Measurements from ENCODE around the gene CD300E.
"Not testable (repeated sequence)": the region's sequence is repeated elsewhere in the genome, so short reads cannot be mapped to it uniquely, and the experiment has no call there.

CD300E gene

GRCh38 chr17:74635418-74635817 lies 11.9 kb upstream of the CD300E start:
- no peak for DNase-seq (ENCODE audit: low read depth)

DNA sequence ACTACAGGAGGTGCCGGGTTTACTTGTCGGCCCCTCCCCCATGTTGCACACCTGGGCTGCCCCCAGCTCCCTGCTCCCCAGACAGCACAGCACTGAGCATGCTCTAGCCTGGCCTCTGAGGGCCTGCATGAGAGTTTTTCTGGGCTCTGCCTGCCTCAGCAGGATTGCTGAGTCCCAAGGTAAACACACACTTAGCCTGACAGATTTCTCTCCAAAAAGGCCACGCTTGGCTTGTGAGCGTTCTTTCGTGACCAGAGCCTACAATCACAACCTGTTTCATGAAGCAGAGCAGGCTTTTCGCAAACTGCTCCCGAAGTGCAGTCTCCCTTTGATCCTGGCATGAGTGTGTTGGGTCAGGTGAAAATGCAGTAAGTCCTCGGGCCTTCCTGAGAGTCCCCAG lies 9.8 kb upstream of the CD300E start:
- DNase-seq (ENCODE audit: low read depth): no peak

- DNase-seq (ENCODE audit: low read depth): no peak
Observed at GRCh38 chr17:74632617-74633016, 9.1 kb upstream of the CD300E start.

DNA sequence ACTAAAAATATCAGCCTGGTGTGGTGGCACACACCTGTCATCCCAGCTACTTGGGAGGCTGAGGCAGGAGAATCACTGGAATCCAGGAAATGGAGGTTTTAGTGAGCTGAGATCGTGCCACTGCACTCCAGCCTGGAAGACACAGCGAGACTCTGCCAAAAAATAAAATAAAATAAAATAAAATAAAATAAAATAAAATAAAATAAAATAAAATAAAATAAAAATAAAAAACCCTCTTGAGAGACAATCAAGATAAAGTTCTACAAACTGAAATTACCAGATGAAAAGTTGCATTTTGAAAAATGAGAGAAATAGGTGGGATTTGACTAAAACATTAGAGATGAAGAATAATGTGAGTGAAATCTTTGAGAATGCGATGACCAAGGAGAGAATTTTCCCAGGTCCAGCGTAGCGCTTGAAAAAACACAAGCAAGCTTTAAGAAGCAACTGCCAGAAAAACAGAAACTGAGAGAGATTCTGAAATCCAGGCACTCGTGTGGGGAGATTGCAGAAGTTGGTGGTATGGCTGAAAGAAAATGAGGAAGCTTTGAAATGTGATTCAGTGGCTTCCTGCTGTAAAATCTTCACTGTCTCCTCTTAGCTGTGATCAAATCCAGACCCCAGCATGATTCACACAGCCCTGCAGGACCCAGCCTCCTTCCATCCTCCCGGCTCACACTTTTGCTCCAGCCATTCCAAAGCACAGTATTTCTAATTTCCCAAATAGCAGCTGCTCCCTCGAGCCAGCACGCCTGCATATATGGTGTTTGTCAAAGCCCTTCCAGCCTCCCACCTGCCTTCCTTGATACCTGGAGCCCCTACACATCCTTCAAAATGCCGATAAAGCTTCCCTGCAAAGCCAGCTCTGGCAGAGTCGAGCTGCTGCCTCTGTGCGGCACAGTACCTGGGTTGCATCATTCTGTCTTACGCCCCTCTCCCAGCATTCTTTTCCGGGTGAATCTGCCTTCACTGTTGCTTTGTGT lies 8.2 kb upstream of the CD300E start:
- no peak for DNase-seq (ENCODE audit: low read depth)

- DNase-seq (ENCODE audit: low read depth): not testable (repeated sequence)
Observed at GRCh38 chr17:74630251-74630650, 6.7 kb upstream of the CD300E start.

- DNase-seq (ENCODE audit: low read depth): no peak
Observed at GRCh38 chr17:74625661-74626060, 2.1 kb upstream of the CD300E start.

DNA sequence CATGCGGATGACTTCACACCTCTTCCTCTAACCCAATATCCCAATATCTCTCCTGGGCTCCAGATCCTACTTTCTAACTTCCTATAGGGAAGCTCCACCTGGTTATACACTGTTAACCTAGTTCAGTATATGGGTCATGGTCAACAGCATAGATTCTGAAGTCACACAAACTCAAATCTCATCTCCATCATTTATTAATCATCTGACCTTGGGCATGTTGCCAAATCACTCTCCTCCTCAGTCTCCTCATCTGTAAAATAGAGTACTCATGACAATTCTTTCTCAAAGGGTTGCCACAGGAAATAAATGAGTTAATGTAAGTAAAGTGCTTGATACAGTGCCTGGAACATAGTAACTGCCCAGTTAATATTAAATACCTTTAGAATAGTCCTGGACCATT lies 593 bp upstream of the CD300E start:
- no peak for DNase-seq (ENCODE audit: low read depth)

DNA sequence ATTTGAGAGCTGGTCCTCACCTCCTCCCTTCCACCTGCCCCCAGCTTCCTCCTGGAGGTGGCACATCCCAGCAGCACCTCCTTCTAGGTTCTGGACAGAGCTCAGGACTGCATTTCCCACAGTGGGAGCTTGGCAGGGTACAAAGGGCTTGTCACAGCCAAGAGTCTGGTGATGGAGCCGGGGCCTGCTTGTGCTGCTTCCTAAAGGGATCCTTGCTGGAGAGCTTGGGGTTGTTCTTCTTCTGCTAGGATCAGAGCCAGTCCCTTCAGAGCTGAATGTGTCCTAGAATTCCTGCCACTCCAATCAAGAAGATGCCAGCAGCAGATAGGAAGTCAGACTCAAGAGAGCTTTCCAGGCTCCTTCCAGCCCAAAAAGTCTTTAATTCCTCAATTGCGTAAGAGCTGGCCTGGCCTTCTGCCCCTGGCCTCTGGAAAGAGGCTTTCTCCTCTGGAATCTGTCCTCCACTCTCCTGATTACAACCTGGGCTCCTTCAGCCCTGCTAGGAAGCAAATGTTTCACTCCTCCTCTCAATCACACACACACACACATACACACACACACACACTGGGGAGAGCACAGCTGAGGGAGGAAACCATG lies 4.4 kb downstream of the CD300E start:
- DNase-seq (ENCODE audit: low read depth): no peak

GRCh38 chr17:74618451-74618850 lies 5.1 kb downstream of the CD300E start:
- DNase-seq (ENCODE audit: low read depth): no peak

DNA sequence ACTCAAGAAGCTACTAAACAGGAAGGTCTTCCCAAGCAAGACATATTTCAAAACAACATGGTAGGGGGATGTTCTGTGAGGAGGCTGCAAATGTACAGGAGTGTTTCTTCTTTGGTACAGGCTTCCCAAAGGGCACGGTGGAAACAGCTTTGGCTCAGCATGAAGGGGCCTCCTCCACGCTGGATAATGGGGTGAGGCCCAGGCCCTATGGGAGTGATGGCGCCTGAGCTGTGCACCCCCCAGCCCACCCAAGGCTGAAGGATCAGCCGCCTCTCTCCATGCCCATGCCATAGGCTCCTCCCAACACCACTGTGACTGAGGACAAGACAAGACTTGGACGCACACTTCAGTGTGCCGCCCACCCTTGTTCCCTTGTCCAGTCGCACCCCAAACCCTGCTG lies 6.8 kb downstream of the CD300E start:
- DNase-seq (ENCODE audit: low read depth): no peak

- DNase-seq (ENCODE audit: low read depth): no peak
Observed at GRCh38 chr17:74612046-74612445, 11.5 kb downstream of the CD300E start.

- no peak for DNase-seq (ENCODE audit: low read depth)
Observed at GRCh38 chr17:74610108-74610507, 13.4 kb downstream of the CD300E start.

DNA sequence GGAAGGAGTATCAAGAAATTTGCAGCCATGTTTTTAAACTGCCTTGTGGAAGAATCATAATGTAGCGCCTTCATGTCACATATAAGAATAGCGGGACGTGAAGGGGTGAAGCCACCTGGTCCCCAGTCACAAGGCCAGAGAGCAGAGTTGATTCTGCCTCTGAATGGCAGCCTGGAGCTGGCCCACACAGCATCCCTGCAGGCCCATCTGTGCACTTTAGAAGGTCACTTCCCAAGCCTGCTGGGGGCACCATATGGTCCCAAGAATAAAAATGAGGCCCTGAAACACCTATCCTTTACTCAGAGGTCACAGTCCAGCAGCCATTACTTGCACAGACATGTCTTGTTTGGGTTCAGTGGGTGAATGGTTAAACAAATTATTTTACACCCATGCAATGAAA lies 15.0 kb downstream of the CD300E start:
- no peak for DNase-seq (ENCODE audit: low read depth)

DNA sequence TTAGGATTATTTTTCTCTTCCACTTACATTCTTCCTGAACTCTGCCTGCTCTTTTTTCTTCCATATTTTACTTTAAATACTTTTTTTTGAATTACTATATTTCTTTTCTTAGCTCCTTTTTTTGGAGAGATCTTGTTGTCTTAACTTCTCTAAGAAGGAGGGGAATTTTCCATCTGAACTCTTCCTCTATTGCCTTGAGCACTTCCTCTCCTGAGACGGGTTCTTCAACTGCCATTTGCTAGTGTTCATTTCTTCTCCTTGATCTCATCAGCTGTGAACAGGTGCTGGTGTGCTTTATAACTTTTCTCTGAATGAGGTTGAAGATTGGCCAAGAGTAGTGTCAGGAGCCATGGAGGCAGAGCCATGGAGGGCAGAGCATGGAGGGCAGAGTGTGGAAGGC lies 16.3 kb downstream of the CD300E start:
- no peak for DNase-seq (ENCODE audit: low read depth)

DNA sequence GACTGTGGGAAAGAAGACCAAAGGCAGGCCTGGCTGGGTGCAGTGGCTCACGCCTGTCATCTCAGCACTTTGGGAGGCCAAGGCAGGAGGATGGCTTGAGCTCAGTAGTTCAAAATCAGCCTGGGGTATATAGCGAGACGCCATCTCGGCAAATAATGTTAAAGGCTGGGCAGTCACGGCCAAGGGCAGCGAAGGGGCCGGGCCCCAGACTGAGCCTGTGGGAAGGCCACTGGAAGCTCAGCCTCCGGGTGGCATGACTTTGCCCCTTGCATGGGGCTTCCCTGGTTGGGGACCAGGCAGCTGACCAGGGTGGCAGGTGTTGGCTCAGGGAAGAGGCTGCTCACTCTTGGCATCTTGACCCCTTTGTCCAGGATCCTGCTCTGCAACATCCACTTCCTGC lies 17.5 kb downstream of the CD300E start:
- no peak for DNase-seq (ENCODE audit: low read depth)

- DNase-seq (ENCODE audit: low read depth): no peak
Observed at GRCh38 chr17:74605361-74605760, 18.2 kb downstream of the CD300E start.

DNA sequence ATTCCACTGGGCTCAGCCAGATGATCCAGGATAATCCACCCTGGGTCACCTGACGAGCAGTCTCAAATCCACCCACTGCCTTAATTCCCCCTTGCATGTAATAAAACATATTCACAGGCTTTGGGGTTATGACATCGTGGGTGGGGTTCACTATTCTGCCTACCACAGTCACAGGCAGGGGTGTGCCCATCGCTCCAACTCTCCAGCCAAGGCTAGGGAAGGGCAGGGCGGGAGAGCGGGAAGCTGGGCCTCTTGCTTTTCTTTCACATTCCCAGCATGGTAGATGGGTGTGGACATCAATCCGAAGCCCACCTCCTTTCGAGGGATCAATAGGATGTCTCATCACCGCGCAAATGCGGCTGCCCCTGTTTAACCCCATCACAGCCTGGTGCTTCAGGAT lies 18.8 kb downstream of the CD300E start:
- DNase-seq (ENCODE audit: low read depth): no peak

GRCh38 chr17:74604200-74604599 lies 19.3 kb downstream of the CD300E start:
- DNase-seq (ENCODE audit: low read depth): no peak

DNA sequence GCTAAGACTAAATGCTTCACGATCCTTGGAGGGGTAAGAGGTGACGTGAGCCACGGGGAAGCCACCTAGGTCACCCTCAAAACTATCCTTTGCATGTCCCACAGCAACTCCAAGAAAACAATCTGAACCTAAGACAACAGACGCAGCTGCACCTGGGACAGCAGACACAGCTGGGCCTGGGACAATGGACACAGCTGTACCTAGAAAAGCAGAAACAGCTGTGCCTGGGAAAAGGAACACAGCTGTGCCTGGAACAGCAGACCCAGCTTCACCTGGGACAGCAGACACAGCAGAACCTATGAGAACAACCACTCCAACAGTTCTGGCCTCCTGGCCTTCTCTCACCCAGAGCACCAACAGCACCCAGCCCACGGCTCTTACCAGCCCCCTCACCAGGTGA lies 19.8 kb downstream of the CD300E start:
- DNase-seq (ENCODE audit: low read depth): no peak

DNA sequence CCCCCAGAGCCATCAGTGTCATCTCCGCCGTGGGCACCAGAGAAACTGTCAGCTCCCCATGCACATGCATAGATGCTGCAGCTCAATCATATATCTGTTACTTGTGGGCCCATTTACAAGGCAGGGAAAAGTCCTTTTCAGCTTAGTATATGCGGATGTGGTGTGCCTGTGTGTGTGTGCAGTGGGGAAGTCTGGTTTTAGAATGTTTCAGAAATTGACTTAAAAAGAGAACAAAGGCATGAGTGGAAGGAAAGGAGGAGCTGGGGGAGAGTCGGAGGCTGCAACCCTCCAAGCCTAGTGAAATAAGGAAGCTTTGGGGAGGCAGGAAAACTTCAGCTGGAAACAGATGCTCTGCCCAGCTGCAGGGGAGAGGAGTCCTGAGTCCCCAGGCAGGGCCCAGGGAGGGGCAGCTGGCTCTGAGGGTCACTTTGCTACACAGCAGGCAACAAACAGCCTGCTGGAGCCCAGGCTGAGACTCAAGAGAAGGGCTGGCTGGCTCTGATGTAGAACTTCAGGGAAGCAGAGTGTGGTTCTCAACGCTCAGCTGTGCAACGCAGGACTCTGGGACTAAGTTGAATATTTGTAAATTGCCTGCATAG lies 20.4 kb downstream of the CD300E start:
- no peak for DNase-seq (ENCODE audit: low read depth)

- DNase-seq (ENCODE audit: low read depth): no peak
Observed at GRCh38 chr17:74601944-74602572, 21.5 kb downstream of the CD300E start.

- DNase-seq (ENCODE audit: low read depth): no peak
Observed at GRCh38 chr17:74599448-74599939, 24.0 kb downstream of the CD300E start.

DNA sequence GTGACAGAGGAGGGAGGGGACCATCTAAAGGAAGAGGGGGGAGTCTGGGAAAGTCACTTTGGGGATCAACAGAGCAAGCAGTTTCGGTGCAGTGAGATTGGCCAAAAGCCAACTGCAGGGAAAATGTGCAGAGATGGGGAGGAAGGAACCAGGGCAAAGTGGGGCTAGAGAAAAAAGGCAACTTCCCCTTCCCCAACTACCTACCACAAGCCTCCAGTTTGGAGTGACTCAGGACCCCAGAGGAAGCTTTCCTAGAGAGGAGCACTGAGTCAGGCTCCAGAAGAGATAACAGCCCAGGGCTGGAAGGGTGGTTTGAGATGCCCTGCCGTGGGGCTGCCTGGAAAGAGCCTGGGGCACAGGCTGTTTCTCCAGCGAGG lies 24.5 kb downstream of the CD300E start:
- DNase-seq (ENCODE audit: low read depth): no peak

Data from activated T-cell treated with anti-CD3 and anti-CD28 coated beads for 24 hours (primary cell).